ENCODE data around the gene ABCA8. TPM values are rescaled to one million over a fixed set of nuclear protein-coding genes. Genes with fewer than 3 reads are reported as not detected.
"Not testable (repeated sequence)": the region's sequence is repeated elsewhere in the genome, so short reads cannot be mapped to it uniquely, and the experiment has no call there.

ABCA8 gene
- total RNA-seq (2014; rRNA removed; shearing (Covaris generic)) = 2.1 TPM in 1 of 2 replicates, not detected in the other

- no peak for DNase-seq (ENCODE audit: low read depth)
Observed at GRCh38 chr17:68955181-68955841, at the start of gene ABCA8. TSS of gene ABCA8 (minus strand) at chr17:68955392. CDS start at chr17:68942034, 13,358 bp downstream.

- not testable (repeated sequence) for DNase-seq (ENCODE audit: low read depth)
Observed at GRCh38 chr17:69004759-69005158, 49.6 kb upstream of the ABCA8 start.

GRCh38 chr17:68999743-69000142 lies 44.6 kb upstream of the ABCA8 start:
- not testable (repeated sequence) for DNase-seq (ENCODE audit: low read depth)

GRCh38 chr17:68993112-68993511 lies 37.9 kb upstream of the ABCA8 start:
- no peak for DNase-seq (ENCODE audit: low read depth)

GRCh38 chr17:68987966-68988365 lies 32.8 kb upstream of the ABCA8 start:
- DNase-seq (ENCODE audit: low read depth) = no peak

GRCh38 chr17:68981288-68981687 lies 26.1 kb upstream of the ABCA8 start:
- DNase-seq (ENCODE audit: low read depth) = no peak

GRCh38 chr17:68973098-68973846 lies 18.1 kb upstream of the ABCA8 start:
- no peak for DNase-seq (ENCODE audit: low read depth)

GRCh38 chr17:68972119-68972704 lies 17.0 kb upstream of the ABCA8 start:
- DNase-seq (ENCODE audit: low read depth) = no peak

GRCh38 chr17:68969101-68969500 lies 13.9 kb upstream of the ABCA8 start:
- DNase-seq (ENCODE audit: low read depth) = no peak

GRCh38 chr17:68963958-68964357 lies 8.8 kb upstream of the ABCA8 start:
- DNase-seq (ENCODE audit: low read depth) = no peak

GRCh38 chr17:68961214-68961882 lies 6.2 kb upstream of the ABCA8 start:
- DNase-seq (ENCODE audit: low read depth) = no peak

GRCh38 chr17:68959117-68959516 lies 3.9 kb upstream of the ABCA8 start:
- DNase-seq (ENCODE audit: low read depth) = not testable (repeated sequence)

- DNase-seq (ENCODE audit: low read depth) = no peak
Observed at GRCh38 chr17:68957944-68958343, 2.8 kb upstream of the ABCA8 start.

- no peak for DNase-seq (ENCODE audit: low read depth)
Observed at GRCh38 chr17:68954146-68954896, 871 bp downstream of the ABCA8 start.

GRCh38 chr17:68953340-68953997 lies 1.7 kb downstream of the ABCA8 start:
- no peak for DNase-seq (ENCODE audit: low read depth)

- DNase-seq (ENCODE audit: low read depth) = no peak
Observed at GRCh38 chr17:68950725-68951124, 4.5 kb downstream of the ABCA8 start.

- DNase-seq (ENCODE audit: low read depth) = not testable (repeated sequence)
Observed at GRCh38 chr17:68947868-68948267, 7.3 kb downstream of the ABCA8 start.

- DNase-seq (ENCODE audit: low read depth) = no peak
Observed at GRCh38 chr17:68944435-68945035, 10.7 kb downstream of the ABCA8 start.

- DNase-seq (ENCODE audit: low read depth) = not testable (repeated sequence)
Observed at GRCh38 chr17:68943812-68944182, 11.4 kb downstream of the ABCA8 start.

GRCh38 chr17:68943123-68943811 lies 11.9 kb downstream of the ABCA8 start:
- DNase-seq (ENCODE audit: low read depth) = no peak
